ENCODE data around the gene SHISA7.

DNA sequence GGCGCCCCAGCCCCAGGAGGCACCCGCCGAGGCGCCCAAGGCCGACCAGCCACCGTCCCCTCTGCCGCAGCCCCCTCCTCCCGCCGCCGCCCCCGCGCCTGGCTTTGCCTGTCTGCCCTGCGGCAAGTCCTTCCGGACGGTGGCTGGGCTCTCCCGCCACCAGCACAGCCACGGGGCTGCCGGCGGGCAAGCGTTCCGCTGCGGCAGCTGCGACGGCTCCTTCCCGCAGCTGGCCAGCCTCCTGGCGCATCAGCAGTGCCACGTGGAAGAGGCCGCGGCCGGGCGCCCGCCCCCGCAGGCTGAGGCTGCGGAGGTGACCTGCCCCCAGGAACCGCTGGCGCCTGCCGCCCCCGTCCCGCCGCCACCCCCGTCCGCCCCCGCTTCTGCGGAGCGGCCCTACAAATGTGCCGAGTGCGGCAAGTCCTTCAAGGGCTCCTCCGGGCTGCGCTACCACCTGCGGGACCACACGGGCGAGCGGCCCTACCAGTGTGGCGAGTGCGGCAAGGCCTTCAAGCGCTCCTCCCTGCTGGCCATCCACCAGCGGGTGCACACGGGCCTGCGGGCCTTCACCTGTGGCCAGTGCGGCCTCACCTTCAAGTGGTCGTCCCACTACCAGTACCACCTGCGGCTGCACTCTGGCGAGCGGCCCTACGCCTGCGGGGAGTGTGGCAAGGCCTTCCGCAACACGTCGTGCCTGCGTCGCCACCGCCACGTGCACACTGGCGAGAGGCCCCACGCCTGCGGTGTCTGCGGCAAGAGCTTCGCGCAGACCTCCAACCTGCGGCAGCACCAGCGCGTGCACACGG is 39.3 kb upstream of the SHISA7 start:
- TF ChIP-seq, protein P1, sequence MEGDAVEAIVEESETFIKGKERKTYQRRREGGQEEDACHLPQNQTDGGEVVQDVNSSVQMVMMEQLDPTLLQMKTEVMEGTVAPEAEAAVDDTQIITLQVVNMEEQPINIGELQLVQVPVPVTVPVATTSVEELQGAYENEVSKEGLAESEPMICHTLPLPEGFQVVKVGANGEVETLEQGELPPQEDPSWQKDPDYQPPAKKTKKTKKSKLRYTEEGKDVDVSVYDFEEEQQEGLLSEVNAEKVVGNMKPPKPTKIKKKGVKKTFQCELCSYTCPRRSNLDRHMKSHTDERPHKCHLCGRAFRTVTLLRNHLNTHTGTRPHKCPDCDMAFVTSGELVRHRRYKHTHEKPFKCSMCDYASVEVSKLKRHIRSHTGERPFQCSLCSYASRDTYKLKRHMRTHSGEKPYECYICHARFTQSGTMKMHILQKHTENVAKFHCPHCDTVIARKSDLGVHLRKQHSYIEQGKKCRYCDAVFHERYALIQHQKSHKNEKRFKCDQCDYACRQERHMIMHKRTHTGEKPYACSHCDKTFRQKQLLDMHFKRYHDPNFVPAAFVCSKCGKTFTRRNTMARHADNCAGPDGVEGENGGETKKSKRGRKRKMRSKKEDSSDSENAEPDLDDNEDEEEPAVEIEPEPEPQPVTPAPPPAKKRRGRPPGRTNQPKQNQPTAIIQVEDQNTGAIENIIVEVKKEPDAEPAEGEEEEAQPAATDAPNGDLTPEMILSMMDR (IDR thresholded peaks at IDR 0.05 in 4 of 5, conservative IDR thresholded peaks at IDR 0.05 in 1 of 5) = no peak
- TF ChIP-seq POLR2A (IDR thresholded peaks at IDR 0.05) = no peak
